SK-N-SH (cell line): ENCODE data around the gene RAB40A. TPM values are rescaled to one million over a fixed set of nuclear protein-coding genes. Genes with fewer than 3 reads are reported as not detected.

ENCODE experiments used
- CTCF ChIA-PET: fragments of 300-600, 350-600 bp; formaldehyde crosslinking; extraction: SDS; loops from one replicate; lab custom pipeline; 2021; lab: Yijun Ruan, JAX
- POLR2A ChIA-PET: fragments of 350-600 bp; sonication (Branson Sonifier 250); formaldehyde crosslinking; extraction: SDS; loops from one replicate; lab custom pipeline; 2020; ENCODE audit warnings: antibody characterized with exemption, inconsistent platforms; lab: Yijun Ruan, JAX
- DNase-seq: peaks from one replicate; pipeline ENCODE4 v3.0.0; 2012
- H2AFZ ChIP-seq: fragments of 200-600 bp; sonication (generic); 2 replicates; pipeline ENCODE4 v1.8.1; 2016; ENCODE audit warnings: antibody characterized with exemption, mild to moderate bottlenecking, low read depth
- H3F3A ChIP-seq: fragments of 200-600 bp; sonication (generic); replicated peaks from 2 replicates; pipeline ENCODE3; 2016; ENCODE audit warnings: antibody characterized with exemption, mild to moderate bottlenecking; ENCODE audit not compliant: insufficient read depth
- H3K27ac ChIP-seq, 2 experiments: fragments of 200-500 bp in 1 of 2; fragments of 200-600 bp in 1 of 2; sonication (Bioruptor generic) in 1 of 2; sonication (generic), shearing (Covaris generic) in 1 of 2; 2 replicates each; pipeline versions ENCODE4 v1.5.1 to v1.6.1; 2014 to 2016; ENCODE audit warnings: low read depth in 2 of 2, inconsistent platforms in 1 of 2, low read length in 1 of 2, mild to moderate bottlenecking in 1 of 2, mixed read lengths in 1 of 2
- H3K27me3 ChIP-seq: fragments of 200-600 bp; sonication (generic), shearing (Covaris generic); 2 replicates; pipeline ENCODE4 v1.6.1; 2016; ENCODE audit warnings: mixed run types; ENCODE audit not compliant: insufficient read depth
- H3K36me3 ChIP-seq, 2 experiments: fragments of 200-500 bp in 1 of 2; fragments of 200-600 bp in 1 of 2; sonication (Bioruptor generic) in 1 of 2; sonication (generic) in 1 of 2; replicated peaks in 1 of 2; 2 replicates each; pipeline versions ENCODE3 to v1.5.1; 2014 to 2016; ENCODE audit warnings: low read length in 1 of 2, mild to moderate bottlenecking in 1 of 2; ENCODE audit not compliant: insufficient read depth in 2 of 2, control insufficient read depth in 1 of 2
- H3K4me1 ChIP-seq, 2 experiments: fragments of 200-500 bp in 1 of 2; fragments of 200-600 bp in 1 of 2; sonication (Bioruptor generic) in 1 of 2; sonication (generic), shearing (Covaris generic) in 1 of 2; 2 replicates each; pipeline versions ENCODE4 v1.5.1 to v1.6.1; 2014 to 2016; ENCODE audit warnings: low read depth in 1 of 2, low read length in 1 of 2, mixed run types in 1 of 2; ENCODE audit not compliant: insufficient read depth in 2 of 2, control insufficient read depth in 1 of 2
- H3K4me2 ChIP-seq: fragments of 200-600 bp; sonication (generic), shearing (Covaris generic); 2 replicates; pipeline ENCODE4 v1.6.1; 2017; ENCODE audit warnings: mixed run types
- H3K4me3 ChIP-seq, 2 experiments: fragments of 200-500 bp in 1 of 2; fragments of 200-600 bp in 1 of 2; sonication (Bioruptor generic) in 1 of 2; sonication (generic), shearing (Covaris generic) in 1 of 2; 2 replicates each; pipeline versions ENCODE4 v1.5.1 to v1.8.1; 2014 to 2016; ENCODE audit warnings: low read depth in 2 of 2, inconsistent platforms in 1 of 2, low read length in 1 of 2, mild to moderate bottlenecking in 1 of 2, mixed read lengths in 1 of 2, moderate library complexity in 1 of 2
- H3K79me2 ChIP-seq: fragments of 200-600 bp; sonication (generic); 2 replicates; pipeline ENCODE4 v1.8.1; 2017; ENCODE audit warnings: mild to moderate bottlenecking; ENCODE audit not compliant: insufficient read depth
- H3K9ac ChIP-seq: fragments of 200-600 bp; sonication (generic); 2 replicates; pipeline ENCODE4 v1.6.1; 2017; ENCODE audit warnings: mixed run types
- H3K9me2 ChIP-seq: fragments of 200-600 bp; sonication (generic); 2 replicates; pipeline ENCODE4 v1.6.1; 2017; ENCODE audit warnings: mixed run types
- H3K9me3 ChIP-seq: fragments of 200-600 bp; sonication (generic); 2 replicates; pipeline ENCODE4 v1.6.1; 2017; ENCODE audit warnings: mixed run types, mild to moderate bottlenecking, moderate library complexity
- H4K20me1 ChIP-seq: fragments of 200-600 bp; sonication (generic); 2 replicates; pipeline ENCODE4 v1.6.1; 2017; ENCODE audit warnings: mild to moderate bottlenecking, mixed run types; ENCODE audit not compliant: insufficient read depth
- ELF1 ChIP-seq: IDR thresholded peaks from 2 replicates; pipeline ENCODE4 v1.4.0; 2012
- EP300 ChIP-seq, 2 experiments: IDR thresholded peaks; 2 replicates each; pipeline versions ENCODE4 v1.4.0 to v1.6.1; 2012; ENCODE audit warnings: borderline replicate concordance in 1 of 2, low read depth in 1 of 2, low read length in 1 of 2
- EZH2phosphoT487 ChIP-seq: fragments of 200-600 bp; sonication (generic); IDR thresholded peaks from 2 replicates; pipeline ENCODE4 v1.6.1; 2017; ENCODE audit warnings: low read depth, mixed run types, mild to moderate bottlenecking, antibody characterized with exemption, moderate library complexity, borderline replicate concordance
- FOSL2 ChIP-seq: IDR thresholded peaks from 2 replicates; pipeline ENCODE4 v1.4.0; 2012; ENCODE audit warnings: low read depth, mild to moderate bottlenecking, moderate library complexity, borderline replicate concordance
- FOXJ3 ChIP-seq: sonication (generic); formaldehyde crosslinking; IDR thresholded peaks from 2 replicates; pipeline ENCODE4 v1.5.1; 2020; ENCODE audit warnings: mild to moderate bottlenecking, missing genetic modification reagents
- GABPA ChIP-seq: IDR thresholded peaks from 2 replicates; pipeline ENCODE4 v1.4.0; 2012; ENCODE audit warnings: low read depth, mild to moderate bottlenecking
- IRF3 ChIP-seq: fragments of 150-350 bp; IDR thresholded peaks from 2 replicates; pipeline ENCODE4 v1.6.1; 2016; ENCODE audit warnings: mild to moderate bottlenecking, low read depth, low read length
- JUND ChIP-seq: IDR thresholded peaks from 2 replicates; pipeline ENCODE4 v1.4.0; 2012
- MAX ChIP-seq: IDR thresholded peaks from 2 replicates; pipeline ENCODE4 v1.4.0; 2012; ENCODE audit warnings: low read depth
- NFIC ChIP-seq: IDR thresholded peaks from 2 replicates; pipeline ENCODE4 v1.4.0; 2012; ENCODE audit warnings: borderline replicate concordance
- RCOR1 ChIP-seq: fragments of 150-350 bp; IDR thresholded peaks from 2 replicates; pipeline ENCODE4 v1.6.1; 2017; ENCODE audit warnings: antibody characterized with exemption, low read length
- REST ChIP-seq: IDR thresholded peaks from 2 replicates; pipeline ENCODE4 v1.6.1; 2012; ENCODE audit warnings: mild to moderate bottlenecking, low read depth, low read length, moderate library complexity
- TEAD4 ChIP-seq: IDR thresholded peaks from 2 replicates; pipeline ENCODE4 v1.4.0; 2012; ENCODE audit warnings: mild to moderate bottlenecking, borderline replicate concordance; ENCODE audit not compliant: insufficient read depth
- USF1 ChIP-seq: IDR thresholded peaks from 2 replicates; pipeline ENCODE4 v1.4.0; 2012; ENCODE audit warnings: low read depth, borderline replicate concordance
- USF2 ChIP-seq: fragments of 150-350 bp; IDR thresholded peaks from 2 replicates; pipeline ENCODE4 v1.6.1; 2017; ENCODE audit warnings: antibody characterized with exemption, low read length, low read depth, borderline replicate concordance
- YY1 ChIP-seq: IDR thresholded peaks from 2 replicates; pipeline ENCODE4 v1.4.0; 2012; ENCODE audit warnings: low read depth, mild to moderate bottlenecking
- WGBS: methylation state at CpG from one replicate; pipeline ENCODE4 v1.1.6; 2017; ENCODE audit warnings: low lambda C conversion rate; 5-methylcytosine and 5-hydroxymethylcytosine counted together
- polyA plus RNA-seq, 3 experiments: library from polyadenylated mRNA; depleted of rRNA; stranded (reverse); fragments of >200 nt; gene quantifications; 2 replicates each; pipeline ENCODE4 v1.2.3, GENCODE V29; 2012

Gene RAB40A
- polyA plus RNA-seq, 1 of the 3 experiments (the other 2 are of a cell fraction) = 0.30 TPM

- Histone ChIP-seq H4K20me1 (no peaks in the 10 kb centered on the region), H3K9me3 (no peaks in the 10 kb centered on the region), H3K27ac (no peak overlapping the region), H3K9me2 (no peaks in the 10 kb centered on the region), H3K36me3 (no peaks in the 10 kb centered on the region), H3K79me2 (no peaks in the 10 kb centered on the region), H3K4me1 (no peaks in the 10 kb centered on the region), H3K9ac (no peak overlapping the region), H3K4me3 (no peak overlapping the region), H3K4me2 (no peak overlapping the region), H3K27me3 (no peaks in the 10 kb centered on the region), H2AFZ (no peak overlapping the region), H3F3A (no peaks in the 10 kb centered on the region)
- no peak for DNase-seq
- POLR2A ChIA-PET = no interaction called here
- CTCF ChIA-PET = no interaction called here
- peak; percentile 56 for TF ChIP-seq JUND
- TF ChIP-seq NFIC = no peak
- TF ChIP-seq TEAD4 = no peak
- TF ChIP-seq RCOR1 = no peak
- TF ChIP-seq FOSL2 = peak; percentile 69
- no peak for TF ChIP-seq MAX
These were observed 20.9 kb upstream of the RAB40A start for GRCh38 chrX:103540145-103540544.

- H3K27ac ChIP-seq = no peak overlapping the region
- POLR2A ChIA-PET = no interaction called here
- H3K9ac ChIP-seq = no peak overlapping the region
- CTCF ChIA-PET = no interaction called here
- H4K20me1 ChIP-seq = no peaks in the 10 kb centered on the region
- H3K27me3 ChIP-seq = no peaks in the 10 kb centered on the region
- H3K4me3 ChIP-seq = no peak overlapping the region
- no peak for TF ChIP-seq ELF1
- no peak for TF ChIP-seq JUND
- no peak for TF ChIP-seq USF1
- no peak for TF ChIP-seq MAX
- no peak for TF ChIP-seq REST
- no peak for TF ChIP-seq EP300 (IDR thresholded peaks at IDR 0.05; ENCODE audit: borderline replicate concordance in 1 of 2, low read depth in 1 of 2, low read length in 1 of 2)
- no peak for TF ChIP-seq USF2
- no peak for TF ChIP-seq YY1
- TF ChIP-seq IRF3 = no peak
- TF ChIP-seq GABPA = no peak
- no peak for TF ChIP-seq FOXJ3
- TF ChIP-seq RCOR1 = no peak
- no peak for TF ChIP-seq EZH2phosphoT487
- no peaks in the 10 kb centered on the region for H3K79me2 ChIP-seq
- H3K9me3 ChIP-seq = no peaks in the 10 kb centered on the region
- H3K4me2 ChIP-seq = no peak overlapping the region
- no peak overlapping the region for H2AFZ ChIP-seq
- whole genome bisulfite sequencing = 40% methylated on average over 2 of the region's 2 CpGs
- H3K4me1 ChIP-seq = no peaks in the 10 kb centered on the region
- no peaks in the 10 kb centered on the region for H3K36me3 ChIP-seq
- H3F3A ChIP-seq = no peaks in the 10 kb centered on the region
- H3K9me2 ChIP-seq = no peaks in the 10 kb centered on the region
- DNase-seq = no peak
These were observed 20.4 kb upstream of the RAB40A start for GRCh38 chrX:103539695-103540094.
